ENCODE results near the gene TMOD1.
"Not testable (repeated sequence)": the region's sequence is repeated elsewhere in the genome, so short reads cannot be mapped to it uniquely, and the experiment has no call there.

Gene TMOD1

DNA sequence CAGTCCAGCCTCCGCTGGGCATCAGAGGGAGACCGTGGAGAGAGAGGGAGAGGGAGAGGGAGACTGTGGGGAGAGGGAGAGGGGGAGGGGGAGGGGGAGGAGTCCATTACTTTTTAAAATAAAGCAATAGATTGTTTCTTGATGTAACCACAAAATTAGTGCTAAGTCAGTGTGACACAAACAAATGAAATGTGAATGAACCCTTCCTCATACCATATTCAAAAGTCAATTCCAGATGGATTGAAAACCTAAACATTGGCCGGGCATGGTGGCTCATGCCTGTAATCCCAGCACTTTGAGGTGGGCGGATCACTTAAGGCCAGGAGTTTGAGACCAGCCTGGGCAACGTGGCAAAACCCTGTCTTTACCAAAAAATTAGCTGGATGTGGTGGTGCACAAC, 2.6 kb upstream of the TMOD1 start:
- DNase-seq (ENCODE audit: low spot score), result not testable (repeated sequence)

DNA sequence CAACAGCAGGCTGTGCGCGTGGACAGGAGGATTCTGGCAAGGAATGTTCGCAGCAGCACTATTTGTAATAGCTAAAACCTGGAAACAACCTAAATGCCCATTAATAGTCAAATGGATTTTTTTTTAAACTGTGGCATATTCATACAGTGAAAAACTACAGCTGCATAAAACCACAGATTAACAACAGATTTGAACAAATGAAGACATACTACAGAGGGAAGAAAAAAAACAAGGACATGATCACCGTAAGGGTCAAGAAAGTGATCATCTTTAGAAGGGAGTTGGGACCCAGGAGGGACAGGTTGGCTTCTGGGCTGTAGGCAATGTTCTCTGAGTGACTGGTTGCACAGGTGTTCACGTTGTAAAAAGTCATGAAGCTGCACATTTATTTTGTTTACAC, 1.2 kb upstream of the TMOD1 start:
- no peak for DNase-seq (ENCODE audit: low spot score)

GRCh38 chr9:97500765-97501176, 695 bp upstream of the TMOD1 start:
- no peak for DNase-seq (ENCODE audit: low spot score)

DNA sequence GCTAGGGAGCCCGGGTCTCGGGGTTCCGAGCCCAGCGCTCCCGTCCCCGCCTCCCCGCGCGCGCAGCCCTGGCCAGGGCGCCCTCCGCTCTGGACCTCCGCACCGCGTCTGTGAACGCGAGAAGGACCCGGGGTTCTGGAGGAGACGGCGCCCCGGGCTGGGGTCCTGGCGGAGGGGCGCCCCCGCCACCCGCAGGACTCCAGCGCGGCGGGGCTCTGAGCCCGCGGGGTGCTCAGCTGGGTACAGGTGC, 431 bp downstream of the TMOD1 start:
- no peak for DNase-seq (ENCODE audit: low spot score)

- no peak for DNase-seq (ENCODE audit: low spot score)
These were observed 937 bp downstream of the TMOD1 start for GRCh38 chr9:97502222-97502983.

GRCh38 chr9:97502984-97503861, 1.8 kb downstream of the TMOD1 start:
- DNase-seq (ENCODE audit: low spot score), result no peak

GRCh38 chr9:97503862-97504210, 2.4 kb downstream of the TMOD1 start:
- DNase-seq (ENCODE audit: low spot score), result no peak

- no peak for DNase-seq (ENCODE audit: low spot score)
These were observed 3.1 kb downstream of the TMOD1 start for GRCh38 chr9:97504381-97505216.

GRCh38 chr9:97505845-97506244, 4.4 kb downstream of the TMOD1 start:
- DNase-seq (ENCODE audit: low spot score), result no peak

DNA sequence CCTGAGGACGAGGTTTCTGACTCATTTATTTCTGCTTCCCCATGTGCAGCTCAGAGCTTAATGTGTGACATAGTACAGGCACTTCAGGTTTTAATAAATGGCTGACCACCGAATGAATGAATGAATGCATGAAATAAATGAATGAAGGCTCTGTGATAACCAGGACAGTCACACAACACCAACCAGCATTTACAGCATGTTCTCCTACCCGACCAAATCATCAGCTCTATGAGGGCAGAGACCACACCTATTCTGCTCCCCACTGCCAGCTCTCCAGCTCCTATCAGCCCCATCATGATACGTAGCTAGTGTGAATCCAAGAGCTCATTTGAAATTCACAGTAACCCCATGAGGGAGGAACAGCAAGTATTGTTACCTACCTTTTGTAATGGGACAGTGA, 4.8 kb downstream of the TMOD1 start:
- no peak for DNase-seq (ENCODE audit: low spot score)

DNA sequence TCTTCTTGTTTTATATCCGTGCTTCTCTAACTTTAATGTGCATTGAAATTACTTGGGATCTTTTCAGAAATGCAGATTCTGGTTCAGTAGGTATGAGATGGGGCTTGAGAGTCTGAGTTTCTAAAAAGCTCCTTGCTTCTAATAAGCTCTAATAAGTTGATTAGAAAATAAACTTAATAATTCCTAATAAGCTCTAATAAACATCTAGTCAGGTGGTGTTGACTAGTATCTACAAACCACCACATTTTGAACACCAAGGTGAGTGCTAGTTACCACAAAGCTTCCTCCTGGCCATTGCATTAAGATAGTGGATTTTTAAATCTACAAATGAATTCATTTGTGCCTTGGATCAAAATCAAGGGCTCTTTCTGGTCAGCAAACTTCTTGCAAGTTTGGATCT, 5.3 kb downstream of the TMOD1 start:
- no peak for DNase-seq (ENCODE audit: low spot score)

- no peak for DNase-seq (ENCODE audit: low spot score)
These were observed 6.0 kb downstream of the TMOD1 start for GRCh38 chr9:97507428-97507984.

DNA sequence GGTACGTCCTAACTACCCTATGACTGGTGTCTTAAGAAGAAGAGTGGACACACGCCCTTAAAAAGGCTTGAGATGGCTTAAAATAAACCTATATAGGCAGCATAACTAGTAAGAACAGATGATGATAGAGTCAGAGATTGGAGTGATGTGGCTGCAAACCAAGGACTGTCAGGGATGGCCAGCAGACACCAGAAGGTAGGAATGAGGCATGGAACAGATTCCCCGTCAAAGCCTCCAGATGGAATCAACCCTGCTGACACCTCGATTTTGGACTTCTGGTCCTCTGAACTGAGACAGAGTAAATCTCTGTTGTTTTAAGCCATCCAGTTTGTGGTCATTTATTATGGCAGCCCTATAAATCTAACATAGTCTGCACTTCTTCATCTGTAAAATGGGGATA, 7.4 kb downstream of the TMOD1 start:
- no peak for DNase-seq (ENCODE audit: low spot score)

DNA sequence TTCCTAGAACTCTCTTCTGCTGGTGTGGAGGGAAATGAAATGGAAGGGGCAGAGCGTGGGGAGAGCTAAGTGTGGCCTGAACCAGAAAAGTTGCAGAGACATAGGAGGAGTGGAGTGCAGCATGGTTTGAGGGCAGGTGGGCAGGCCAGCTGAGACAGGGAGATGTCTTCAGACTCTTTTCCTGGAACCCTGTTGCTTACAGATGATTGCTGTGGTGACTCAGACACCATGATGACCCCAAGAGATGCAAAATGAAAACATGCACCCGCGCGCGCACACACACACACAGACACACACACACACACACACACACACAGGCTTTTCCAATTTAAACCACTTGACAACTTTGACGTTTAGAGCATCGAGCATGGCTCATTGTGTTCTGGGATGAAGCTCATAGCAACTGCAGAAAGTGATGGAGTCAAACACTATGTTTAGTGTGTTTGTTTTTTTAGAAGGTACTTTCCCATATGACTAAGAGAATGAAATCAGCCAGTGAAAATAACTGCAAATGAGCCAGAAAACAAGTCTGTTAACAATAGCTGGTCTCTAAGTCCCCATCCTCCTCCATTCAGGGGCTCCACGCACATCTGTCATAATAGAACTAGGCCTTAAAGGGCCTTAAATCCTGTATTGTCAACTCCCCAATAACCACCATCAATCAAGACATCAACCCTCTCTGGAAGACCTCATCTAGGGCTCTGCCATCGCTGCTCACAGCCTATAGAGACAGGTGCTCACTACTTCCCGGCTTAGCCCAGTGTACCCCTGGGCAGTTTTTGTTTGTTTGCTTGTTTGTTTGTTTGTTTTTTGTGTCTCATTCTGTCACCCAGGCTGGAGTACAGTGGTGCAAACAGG, 9.6 kb downstream of the TMOD1 start:
- DNase-seq (ENCODE audit: low spot score), result no peak

GRCh38 chr9:97511655-97512427, 10.4 kb downstream of the TMOD1 start:
- DNase-seq (ENCODE audit: low spot score), result no peak

DNA sequence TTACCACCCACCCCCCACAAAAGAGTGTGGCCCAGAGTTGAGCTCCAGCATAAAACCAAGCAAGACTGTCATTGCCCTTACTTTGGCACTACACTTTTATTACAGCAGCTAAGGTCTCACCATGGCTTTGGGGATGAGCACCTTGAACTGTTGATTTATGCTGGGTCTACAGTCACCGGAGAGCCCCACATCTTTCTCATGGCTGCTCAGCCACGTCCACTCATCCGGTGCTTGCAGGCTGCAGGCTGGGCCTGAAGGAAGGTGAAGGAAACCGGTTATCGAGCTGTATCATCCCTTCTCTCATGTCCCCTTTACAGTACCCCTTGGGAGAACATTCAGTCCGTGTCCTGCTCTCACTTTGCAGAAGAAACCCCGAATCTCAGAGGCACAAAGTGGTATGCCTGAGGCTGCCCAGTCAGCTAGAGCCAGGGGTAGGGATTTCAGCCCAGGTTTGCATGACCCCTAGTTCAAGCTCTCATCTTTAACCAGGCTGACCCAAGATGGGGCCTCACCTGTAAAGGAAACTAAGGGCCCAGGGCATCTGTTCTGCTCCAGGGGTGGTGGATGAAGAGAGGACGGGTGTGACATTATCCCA, 11.6 kb downstream of the TMOD1 start:
- DNase-seq (ENCODE audit: low spot score), result no peak

- DNase-seq (ENCODE audit: low spot score), result no peak
These were observed 13.1 kb downstream of the TMOD1 start for GRCh38 chr9:97514531-97514930.

- no peak for DNase-seq (ENCODE audit: low spot score)
These were observed 14.2 kb downstream of the TMOD1 start for GRCh38 chr9:97515662-97516061.

DNA sequence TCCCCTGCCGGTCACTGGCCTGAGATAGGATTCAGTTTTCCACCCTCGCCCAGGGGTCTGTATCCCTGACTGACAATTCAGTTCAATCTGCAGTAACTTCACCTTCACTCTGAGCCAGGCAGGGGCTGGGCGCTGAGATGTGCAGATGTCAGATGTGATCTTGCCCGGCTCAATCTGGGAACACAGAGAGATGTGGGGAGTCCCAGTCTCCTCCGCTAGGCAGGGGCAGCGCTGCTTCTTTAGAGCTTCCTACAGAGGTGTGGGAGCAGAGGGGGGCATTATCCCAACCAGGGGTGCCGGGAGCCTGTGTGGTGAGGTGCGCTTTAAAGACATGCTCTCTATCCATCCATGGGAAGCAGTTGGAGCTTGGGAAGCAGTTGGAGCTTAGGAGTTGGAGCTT, 14.6 kb downstream of the TMOD1 start:
- no peak for DNase-seq (ENCODE audit: low spot score)

DNA sequence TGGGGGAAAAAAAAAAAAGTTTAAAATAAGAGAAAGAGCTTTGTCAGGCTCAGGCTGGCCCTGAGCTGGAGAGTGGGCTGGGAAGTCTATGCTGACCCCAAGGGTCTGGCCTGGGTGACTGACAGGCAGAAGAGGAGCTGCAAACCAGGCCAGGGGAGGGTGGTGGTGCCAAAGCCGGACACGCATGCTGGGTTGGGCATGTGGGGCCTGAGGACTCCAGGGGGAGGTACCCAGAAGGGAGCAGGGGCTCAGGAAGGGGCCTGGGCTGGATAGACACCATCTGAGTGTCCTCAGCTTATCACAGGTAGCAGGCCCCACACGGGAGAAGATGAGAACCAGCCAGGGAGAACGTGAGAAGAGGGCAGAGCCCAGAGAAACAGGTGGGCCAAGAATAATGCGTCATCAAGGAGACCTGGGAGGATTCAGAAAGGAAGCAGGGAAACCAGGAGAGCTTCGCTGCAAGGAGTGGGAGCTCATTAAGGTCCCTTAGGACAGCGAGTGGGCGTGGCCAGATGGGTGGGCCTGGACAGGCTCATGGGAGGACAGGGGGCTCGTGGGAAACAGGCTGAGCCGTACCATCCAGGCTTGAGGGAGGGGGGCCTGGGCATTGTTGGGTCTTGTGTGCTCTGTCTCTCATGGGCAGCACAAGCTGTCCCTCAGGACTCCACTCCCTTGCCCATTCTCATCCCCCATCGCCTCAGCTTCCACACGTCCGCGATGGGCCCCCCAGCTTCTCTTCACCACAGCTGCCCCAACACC, 16.0 kb downstream of the TMOD1 start:
- no peak for DNase-seq (ENCODE audit: low spot score)

Data from CD4-positive, alpha-beta T cell treated with Interleukin-6 at 100 ng/mL for 8 hours (primary cell).